ENCODE measurements around the gene MAST1. TPM values are rescaled to one million over a fixed set of nuclear protein-coding genes. Genes with fewer than 3 reads are reported as not detected.
A peak's percentile ranks its signal among the peaks of the same experiment; 100 is the strongest.
"Not testable (repeated sequence)": the region's sequence is repeated elsewhere in the genome, so short reads cannot be mapped to it uniquely, and the experiment has no call there.

MAST1 gene
- polyA plus RNA-seq, 1 donor: 4.4 TPM

- Histone ChIP-seq H3K36me3 (ENCODE audit: control insufficient read depth, insufficient read depth, low read length) (peaks cover 6% of the 10 kb centered on the region), H3K4me3 (ENCODE audit: low read length) (peak overlapping the region; percentile 94), H3K27ac (ENCODE audit: low read length) (peak overlapping the region; percentile 99), H3K27me3 (ENCODE audit: control insufficient read depth, insufficient read depth, low read length) (no peaks in the 10 kb centered on the region), H3K9me3 (ENCODE audit: control insufficient read depth, low read depth, low read length) (no peaks in the 10 kb centered on the region), H3K4me1 (ENCODE audit: control insufficient read depth, insufficient read depth, low read length) (peaks cover 43% of the 10 kb centered on the region)
- peak; percentile 98 for DNase-seq
- WGBS (ENCODE audit: insufficient coverage, low lambda C conversion rate): no CpG with 5 or more reads among the region's 81 CpGs
These were observed 44.8 kb upstream of the MAST1 start for GRCh38 chr19:12793290-12794195.

- Histone ChIP-seq H3K4me3 (ENCODE audit: low read length) (peak overlapping the region; percentile 94), H3K36me3 (ENCODE audit: control insufficient read depth, insufficient read depth, low read length) (peaks cover 13% of the 10 kb centered on the region), H3K27ac (ENCODE audit: low read length) (peak overlapping the region; percentile 99), H3K4me1 (ENCODE audit: control insufficient read depth, insufficient read depth, low read length) (peaks cover 36% of the 10 kb centered on the region), H3K9me3 (ENCODE audit: control insufficient read depth, low read depth, low read length) (no peaks in the 10 kb centered on the region), H3K27me3 (ENCODE audit: control insufficient read depth, insufficient read depth, low read length) (no peaks in the 10 kb centered on the region)
- peak in 1 of 2 donors; percentile 42 for DNase-seq
- no CpG with 5 or more reads among the region's 7 CpGs for whole genome bisulfite sequencing (ENCODE audit: insufficient coverage, low lambda C conversion rate)
These were observed 43.9 kb upstream of the MAST1 start for GRCh38 chr19:12794196-12794941.

GRCh38 chr19:12794971-12795381 is 43.3 kb upstream of the MAST1 start:
- peak overlapping the region; percentile 99 for H3K27ac ChIP-seq (ENCODE audit: low read length)

GRCh38 chr19:12796146-12797071 is 41.9 kb upstream of the MAST1 start:
- Histone ChIP-seq H3K4me1 (ENCODE audit: control insufficient read depth, insufficient read depth, low read length) (peaks cover 42% of the 10 kb centered on the region), H3K27me3 (ENCODE audit: control insufficient read depth, insufficient read depth, low read length) (no peaks in the 10 kb centered on the region), H3K4me3 (ENCODE audit: low read length) (peak overlapping the region; percentile 32), H3K9me3 (ENCODE audit: control insufficient read depth, low read depth, low read length) (peaks cover 2% of the 10 kb centered on the region), H3K27ac (ENCODE audit: low read length) (peak overlapping the region; percentile 96), H3K36me3 (ENCODE audit: control insufficient read depth, insufficient read depth, low read length) (peaks cover 24% of the 10 kb centered on the region)
- WGBS (ENCODE audit: insufficient coverage, low lambda C conversion rate): no CpG with 5 or more reads among the region's 18 CpGs
- peak; percentile 96 to 98 for DNase-seq

More at GRCh38 chr19:12794971-12795381, 43.3 kb upstream of the MAST1 start:
- H3K36me3 ChIP-seq (ENCODE audit: control insufficient read depth, insufficient read depth, low read length): peaks cover 19% of the 10 kb centered on the region
- peaks cover 42% of the 10 kb centered on the region for H3K4me1 ChIP-seq (ENCODE audit: control insufficient read depth, insufficient read depth, low read length)
- no peaks in the 10 kb centered on the region for H3K27me3 ChIP-seq (ENCODE audit: control insufficient read depth, insufficient read depth, low read length)
- WGBS (ENCODE audit: insufficient coverage, low lambda C conversion rate): no CpG with 5 or more reads among the region's 9 CpGs
- H3K9me3 ChIP-seq (ENCODE audit: control insufficient read depth, low read depth, low read length): no peaks in the 10 kb centered on the region
- no peak overlapping the region for H3K4me3 ChIP-seq (ENCODE audit: low read length)
- no peak for DNase-seq

GRCh38 chr19:12797141-12797587 is 41.2 kb upstream of the MAST1 start:
- no peak overlapping the region for H3K27ac ChIP-seq (ENCODE audit: low read length)
- peaks cover 4% of the 10 kb centered on the region for H3K9me3 ChIP-seq (ENCODE audit: control insufficient read depth, low read depth, low read length)
- no peak for DNase-seq
- WGBS (ENCODE audit: insufficient coverage, low lambda C conversion rate): no CpG with 5 or more reads among the region's 6 CpGs
- peaks cover 45% of the 10 kb centered on the region for H3K4me1 ChIP-seq (ENCODE audit: control insufficient read depth, insufficient read depth, low read length)
- no peak overlapping the region for H3K4me3 ChIP-seq (ENCODE audit: low read length)
- H3K36me3 ChIP-seq (ENCODE audit: control insufficient read depth, insufficient read depth, low read length): peaks cover 24% of the 10 kb centered on the region
- no peaks in the 10 kb centered on the region for H3K27me3 ChIP-seq (ENCODE audit: control insufficient read depth, insufficient read depth, low read length)

- H3K27ac ChIP-seq (ENCODE audit: low read length); DNase-seq; H3K4me3 ChIP-seq (ENCODE audit: low read length); H3K27me3 ChIP-seq (ENCODE audit: control insufficient read depth, insufficient read depth, low read length); H3K9me3 ChIP-seq (ENCODE audit: control insufficient read depth, low read depth, low read length): not testable (repeated sequence)
- H3K36me3 ChIP-seq (ENCODE audit: control insufficient read depth, insufficient read depth, low read length): peaks cover 24% of the 10 kb centered on the region
- peaks cover 49% of the 10 kb centered on the region for H3K4me1 ChIP-seq (ENCODE audit: control insufficient read depth, insufficient read depth, low read length)
- 100% methylated on average over 1 of the region's 7 CpGs for WGBS (ENCODE audit: insufficient coverage, low lambda C conversion rate)
These were observed 40.7 kb upstream of the MAST1 start for GRCh38 chr19:12797607-12798006.

- Histone ChIP-seq H3K9me3 (ENCODE audit: control insufficient read depth, low read depth, low read length) (peaks cover 7% of the 10 kb centered on the region), H3K4me3 (ENCODE audit: low read length) (peak overlapping the region; percentile 100), H3K27me3 (ENCODE audit: control insufficient read depth, insufficient read depth, low read length) (no peaks in the 10 kb centered on the region), H3K36me3 (ENCODE audit: control insufficient read depth, insufficient read depth, low read length) (peaks cover 24% of the 10 kb centered on the region), H3K4me1 (ENCODE audit: control insufficient read depth, insufficient read depth, low read length) (peaks cover 40% of the 10 kb centered on the region), H3K27ac (ENCODE audit: low read length) (no peak overlapping the region)
- WGBS (ENCODE audit: insufficient coverage, low lambda C conversion rate): no CpG with 5 or more reads among the region's 18 CpGs
- peak in 1 of 2 donors; percentile 41 for DNase-seq
These were observed 38.4 kb upstream of the MAST1 start for GRCh38 chr19:12799742-12800465.

- no peak for DNase-seq
- Histone ChIP-seq H3K27ac (ENCODE audit: low read length) (no peak overlapping the region), H3K4me1 (ENCODE audit: control insufficient read depth, insufficient read depth, low read length) (peaks cover 37% of the 10 kb centered on the region), H3K9me3 (ENCODE audit: control insufficient read depth, low read depth, low read length) (peaks cover 7% of the 10 kb centered on the region), H3K4me3 (ENCODE audit: low read length) (peak overlapping the region; percentile 100), H3K36me3 (ENCODE audit: control insufficient read depth, insufficient read depth, low read length) (peaks cover 24% of the 10 kb centered on the region), H3K27me3 (ENCODE audit: control insufficient read depth, insufficient read depth, low read length) (no peaks in the 10 kb centered on the region)
- WGBS (ENCODE audit: insufficient coverage, low lambda C conversion rate): no CpG with 5 or more reads among the region's 1 CpG
These were observed 37.9 kb upstream of the MAST1 start for GRCh38 chr19:12800466-12800770.

GRCh38 chr19:12800923-12801465 is 37.3 kb upstream of the MAST1 start:
- Histone ChIP-seq H3K4me3 (ENCODE audit: low read length) (peak overlapping the region; percentile 100), H3K27ac (ENCODE audit: low read length) (peak overlapping the region; percentile 84), H3K4me1 (ENCODE audit: control insufficient read depth, insufficient read depth, low read length) (peaks cover 32% of the 10 kb centered on the region), H3K36me3 (ENCODE audit: control insufficient read depth, insufficient read depth, low read length) (peaks cover 24% of the 10 kb centered on the region), H3K27me3 (ENCODE audit: control insufficient read depth, insufficient read depth, low read length) (no peaks in the 10 kb centered on the region), H3K9me3 (ENCODE audit: control insufficient read depth, low read depth, low read length) (peaks cover 7% of the 10 kb centered on the region)
- no CpG with 5 or more reads among the region's 38 CpGs for WGBS (ENCODE audit: insufficient coverage, low lambda C conversion rate)
- DNase-seq: peak in 1 of 2 donors; percentile 56
